IPS-NIHi7 (cell line): ENCODE measurements around the gene RANBP6.

Experiments
- DNase-seq: peaks from one replicate; pipeline ENCODE4 v3.0.0; 2012; ENCODE audit warnings: mixed read lengths; ENCODE audit errors: extremely low spot score

Gene RANBP6

GRCh38 chr9:6007058-6007769 lies 8.2 kb downstream of the RANBP6 start:
- peak; percentile 87 for DNase-seq

- DNase-seq, result no peak
Observed at GRCh38 chr9:6006749-6007057, 8.7 kb downstream of the RANBP6 start.

- DNase-seq, result no peak
Observed at GRCh38 chr9:6000955-6001354, 14.5 kb downstream of the RANBP6 start.

GRCh38 chr9:5999443-6000101 lies 15.9 kb downstream of the RANBP6 start:
- no peak for DNase-seq

- DNase-seq, result no peak
Observed at GRCh38 chr9:5994493-5994892, 20.9 kb downstream of the RANBP6 start.

GRCh38 chr9:5988265-5988664 lies 27.2 kb downstream of the RANBP6 start:
- no peak for DNase-seq

- DNase-seq, result no peak
Observed at GRCh38 chr9:5983042-5983441, 32.4 kb downstream of the RANBP6 start.

- DNase-seq, result no peak
Observed at GRCh38 chr9:5982317-5982716, 33.1 kb downstream of the RANBP6 start.

GRCh38 chr9:5978523-5978922 lies 36.9 kb downstream of the RANBP6 start:
- no peak for DNase-seq

- DNase-seq, result no peak
Observed at GRCh38 chr9:5976674-5977397, 38.6 kb downstream of the RANBP6 start.

GRCh38 chr9:5971740-5972139 lies 43.7 kb downstream of the RANBP6 start:
- no peak for DNase-seq
